NCI-H2029 (cell line): Measurements from ENCODE around the gene NT5C3A.
A peak's percentile ranks its signal among the peaks of the same experiment; 100 is the strongest.

Experiments used
- DNase-seq: peaks from one replicate; lab custom pipeline; 2025; lab: John Stamatoyannopoulos, UW

The NT5C3A gene

DNA sequence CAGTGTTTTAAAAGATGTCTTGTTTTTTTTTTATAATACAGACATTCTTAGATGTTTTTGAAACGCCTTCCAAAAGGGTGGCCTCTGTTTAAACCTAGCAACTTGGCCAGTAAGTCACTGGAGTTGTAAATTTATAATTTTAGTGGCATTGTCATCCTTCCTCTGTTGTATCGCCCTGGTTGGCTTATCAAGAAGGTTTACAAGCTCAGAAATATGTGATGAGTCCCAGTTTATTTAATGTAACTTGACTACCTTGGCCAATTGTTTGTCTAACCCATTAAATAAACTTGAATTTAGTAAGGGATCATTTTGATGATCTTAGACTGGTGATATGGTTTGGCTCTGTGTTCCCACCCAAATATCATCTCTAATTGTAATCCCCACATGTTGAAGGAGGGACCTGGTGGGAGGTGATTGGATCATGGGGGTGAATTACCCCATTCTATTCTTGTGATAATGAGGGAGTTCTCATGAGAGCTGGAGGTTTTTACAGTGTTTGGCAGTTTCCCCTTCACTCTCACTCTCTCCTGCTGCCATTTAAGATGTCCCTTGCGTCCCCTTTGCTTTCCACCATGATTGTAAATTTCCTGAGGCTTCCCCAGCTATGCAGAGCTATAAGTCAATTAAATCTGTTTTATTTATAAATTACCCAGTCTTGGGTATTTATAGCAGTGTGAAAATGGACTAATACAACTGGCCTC lies 13.4 kb upstream of the NT5C3A start:
- no peak for DNase-seq

DNA sequence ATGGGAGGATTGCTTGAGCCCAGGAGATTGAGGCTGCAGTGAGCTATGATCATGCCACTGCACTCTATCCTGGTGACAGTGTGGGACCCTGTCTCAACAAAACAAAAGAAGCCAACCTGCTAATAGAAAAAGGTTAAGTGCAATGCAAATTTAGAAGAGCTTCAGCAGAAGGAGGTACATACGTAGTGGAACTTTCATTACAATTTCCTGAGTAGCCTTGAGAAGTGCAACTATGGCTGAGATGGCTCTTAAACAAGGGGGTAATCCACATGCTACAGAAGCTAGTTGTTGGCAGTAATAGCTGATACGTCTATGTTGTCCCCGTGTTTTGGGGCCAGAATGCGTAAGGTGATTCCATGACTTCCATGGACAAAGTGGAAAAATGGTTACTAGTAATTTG lies 10.7 kb upstream of the NT5C3A start:
- no peak for DNase-seq

- DNase-seq = no peak
Observed at GRCh38 chr7:33072471-33072870, 9.9 kb upstream of the NT5C3A start.

- DNase-seq = no peak
Observed at GRCh38 chr7:33070831-33071230, 8.3 kb upstream of the NT5C3A start.

- DNase-seq = no peak
Observed at GRCh38 chr7:33070277-33070676, 7.7 kb upstream of the NT5C3A start.

DNA sequence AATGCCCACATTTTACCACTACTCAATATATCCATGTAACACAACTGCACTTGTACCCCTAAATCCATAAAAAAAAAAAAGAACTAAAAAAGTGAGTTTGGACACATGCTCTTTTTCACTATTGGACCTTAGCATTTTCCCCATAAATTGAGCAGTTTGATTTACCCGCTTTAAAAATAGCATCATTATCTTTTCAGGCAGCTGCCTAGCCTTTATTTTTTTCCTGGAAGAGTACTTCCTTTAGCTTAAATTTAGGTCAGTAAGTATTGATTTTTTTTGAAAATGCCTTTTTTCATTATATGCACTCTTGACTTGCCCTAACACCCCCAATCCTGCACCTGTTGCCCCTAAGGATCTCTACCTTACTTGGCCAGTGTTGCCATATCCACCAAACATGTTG lies 5.3 kb upstream of the NT5C3A start:
- DNase-seq = no peak

GRCh38 chr7:33066771-33067170 lies 4.2 kb upstream of the NT5C3A start:
- DNase-seq = no peak

DNA sequence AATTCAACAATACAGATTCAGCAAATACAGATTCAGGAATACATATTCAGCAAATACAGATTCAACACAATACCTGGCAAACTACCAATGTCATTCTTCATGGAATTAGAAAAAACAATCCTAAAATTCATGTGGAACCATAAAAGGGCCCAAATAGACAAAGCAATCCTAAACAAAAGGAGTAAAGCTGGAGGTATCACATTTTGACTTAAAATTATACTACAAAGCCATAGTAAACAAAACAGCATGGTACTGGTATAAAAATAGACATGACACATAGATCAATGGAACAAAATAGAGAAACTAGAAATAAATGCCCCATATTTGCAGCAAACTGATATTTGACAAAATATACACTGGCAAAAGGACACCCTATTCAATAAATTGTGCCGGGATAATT lies 3.4 kb upstream of the NT5C3A start:
- no peak for DNase-seq

GRCh38 chr7:33062782-33063443 lies 337 bp upstream of the NT5C3A start:
- DNase-seq = peak; percentile 93

DNA sequence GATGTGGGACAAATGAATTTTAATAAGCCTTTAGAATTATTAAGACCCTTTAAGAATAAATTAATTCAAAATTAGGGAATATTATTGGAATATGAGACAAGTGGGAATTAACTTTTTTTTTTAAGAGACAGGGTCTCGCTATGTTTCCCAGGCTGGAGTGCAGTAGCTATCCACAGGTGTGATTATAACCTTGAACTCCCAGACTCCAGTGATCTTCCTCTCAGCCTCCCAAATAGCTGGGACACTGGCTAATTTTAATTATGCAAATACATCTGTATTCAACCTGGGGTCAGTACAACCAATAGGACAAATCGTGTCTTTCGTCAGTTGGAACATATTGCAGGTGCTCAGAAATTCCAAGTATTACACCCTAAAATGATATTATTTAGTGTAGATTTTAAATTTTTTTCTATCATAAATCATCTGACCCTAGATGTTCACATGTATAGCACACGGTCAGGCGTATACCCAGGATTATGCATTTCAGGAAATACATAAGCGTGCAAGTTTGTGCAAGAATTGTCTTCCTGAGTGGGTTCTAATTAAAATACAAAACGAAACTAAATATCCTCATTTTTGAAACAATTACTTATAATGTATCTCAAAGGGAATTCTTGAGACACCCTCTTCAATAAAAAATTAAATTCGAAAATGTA lies 1.2 kb downstream of the NT5C3A start:
- DNase-seq = no peak

DNA sequence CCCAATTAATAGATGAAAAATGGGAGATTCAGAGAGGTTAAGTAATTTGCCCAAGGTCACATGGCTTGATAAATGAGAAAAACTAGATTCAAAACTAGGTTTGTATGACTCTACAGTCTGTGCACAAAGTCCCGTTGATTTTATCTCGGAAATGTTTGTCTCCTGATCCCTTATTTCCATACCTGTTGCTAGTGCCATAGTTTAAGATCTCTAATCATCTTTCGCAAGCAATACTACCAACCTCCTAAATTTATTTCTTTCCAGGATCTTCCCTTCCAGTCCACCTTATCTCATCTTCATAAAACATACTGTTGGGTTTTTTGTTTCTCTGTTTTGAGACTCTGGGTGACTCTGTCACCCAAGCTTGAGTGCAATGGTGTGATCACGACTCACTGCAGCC lies 2.9 kb downstream of the NT5C3A start:
- no peak for DNase-seq

DNA sequence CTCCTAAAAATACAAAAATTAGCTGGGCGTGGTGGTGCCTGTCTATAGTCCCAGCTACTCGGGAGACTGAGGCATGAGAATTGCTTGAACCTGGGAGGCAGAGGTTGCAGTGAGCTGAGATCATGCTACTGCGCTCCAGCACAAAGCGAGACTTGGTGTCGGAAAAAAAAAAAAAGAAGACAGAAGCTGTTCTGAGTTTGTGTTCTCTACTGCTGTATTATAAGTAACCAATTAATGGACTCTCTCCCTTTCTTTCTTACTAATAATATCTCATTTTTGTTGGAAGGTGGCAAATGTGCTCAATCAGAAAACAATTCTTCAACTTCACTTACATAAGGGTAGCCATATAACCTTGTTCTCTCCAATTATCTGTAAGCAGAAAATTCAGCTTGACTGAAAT lies 7.4 kb downstream of the NT5C3A start:
- no peak for DNase-seq

GRCh38 chr7:33054261-33054964 lies 8.2 kb downstream of the NT5C3A start:
- no peak for DNase-seq

DNA sequence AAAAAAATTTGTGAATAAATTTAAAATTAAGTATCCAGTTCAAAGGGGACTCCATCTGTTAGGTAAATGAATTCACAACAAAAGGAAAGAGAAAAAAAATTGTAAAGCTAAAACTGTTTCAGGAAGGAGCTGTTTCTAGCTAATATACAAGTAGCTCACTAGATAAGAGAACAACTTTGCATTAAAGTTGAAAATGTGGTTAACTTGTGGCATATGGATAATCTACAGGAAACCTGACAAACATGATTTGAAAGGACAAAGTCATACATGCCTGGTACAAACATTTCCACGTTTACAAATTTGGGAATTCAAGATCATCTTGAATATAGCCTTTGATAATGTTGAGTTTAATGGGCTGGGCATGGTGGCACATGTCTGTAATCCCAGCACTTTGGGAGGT lies 8.9 kb downstream of the NT5C3A start:
- no peak for DNase-seq

GRCh38 chr7:33050535-33051318 lies 11.8 kb downstream of the NT5C3A start:
- DNase-seq = peak; percentile 28

DNA sequence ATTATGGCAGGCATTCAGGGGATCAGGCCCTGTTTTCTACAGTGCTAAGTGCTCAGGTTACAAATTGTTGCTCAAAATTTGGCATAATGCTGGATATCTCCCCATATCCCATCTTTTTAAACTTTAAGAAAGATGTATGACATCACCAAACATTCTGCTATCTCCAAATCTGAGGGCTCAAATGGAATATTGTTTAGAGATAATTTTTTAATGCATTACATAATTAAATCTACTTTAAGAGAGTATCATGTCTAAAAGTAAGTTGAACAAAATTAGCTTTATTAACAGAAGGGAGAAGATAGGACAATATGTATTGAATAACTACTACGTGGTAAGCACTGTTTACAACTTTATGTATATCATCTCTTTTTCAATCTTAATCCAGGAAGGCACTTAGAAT lies 13.9 kb downstream of the NT5C3A start:
- no peak for DNase-seq

- no peak for DNase-seq
Observed at GRCh38 chr7:33048257-33048656, 14.3 kb downstream of the NT5C3A start.

GRCh38 chr7:33044986-33045385 lies 17.6 kb downstream of the NT5C3A start:
- no peak for DNase-seq

GRCh38 chr7:33044401-33044718 lies 18.2 kb downstream of the NT5C3A start:
- no peak for DNase-seq

- no peak for DNase-seq
Observed at GRCh38 chr7:33043501-33044400, 18.8 kb downstream of the NT5C3A start.
